Liver (tissue), 3 donors: Measurements from ENCODE around the gene INPP4B.

Experiments used
- RAD21 ChIP-seq, 2 donors: IDR thresholded peaks; 2 replicates each; pipeline ENCODE4 v1.6.1; 2016; ENCODE audit warnings: antibody characterized with exemption in 2 of 2, mild to moderate bottlenecking in 2 of 2
- TAF1 ChIP-seq: conservative IDR thresholded peaks from 2 replicates; pipeline ENCODE4 v1.6.1; 2016; ENCODE audit warnings: antibody characterized with exemption, mild to moderate bottlenecking
- YY1 ChIP-seq: IDR thresholded peaks from 2 replicates; pipeline ENCODE4 v1.6.1; 2016; ENCODE audit warnings: antibody characterized with exemption, mild to moderate bottlenecking
- TF ChIP-seq, protein P1 (sequence below): IDR thresholded peaks from 2 replicates; pipeline ENCODE4 v1.6.1; 2016; ENCODE audit warnings: antibody characterized with exemption
- TF ChIP-seq, protein P2 (sequence below): fragments of 150-350 bp; IDR thresholded peaks from 2 replicates; pipeline ENCODE4 v1.5.1; 2017; ENCODE audit warnings: improper control_type of control experiment, low read depth, low read length; ENCODE audit not compliant: missing input control
- TF ChIP-seq, protein P3 (sequence below): IDR thresholded peaks from 2 replicates; pipeline ENCODE4 v1.6.1; 2016; ENCODE audit warnings: antibody characterized with exemption, mild to moderate bottlenecking
- TF ChIP-seq, protein P4 (sequence below): IDR thresholded peaks from 2 replicates; pipeline ENCODE4 v1.6.1; 2016; ENCODE audit warnings: antibody characterized with exemption
- TF ChIP-seq, protein P5 (sequence below): IDR thresholded peaks from 2 replicates; pipeline ENCODE4 v1.6.1; 2016; ENCODE audit warnings: antibody characterized with exemption
- donor health status: healthy.
- donor health status: healthy.

DNA sequence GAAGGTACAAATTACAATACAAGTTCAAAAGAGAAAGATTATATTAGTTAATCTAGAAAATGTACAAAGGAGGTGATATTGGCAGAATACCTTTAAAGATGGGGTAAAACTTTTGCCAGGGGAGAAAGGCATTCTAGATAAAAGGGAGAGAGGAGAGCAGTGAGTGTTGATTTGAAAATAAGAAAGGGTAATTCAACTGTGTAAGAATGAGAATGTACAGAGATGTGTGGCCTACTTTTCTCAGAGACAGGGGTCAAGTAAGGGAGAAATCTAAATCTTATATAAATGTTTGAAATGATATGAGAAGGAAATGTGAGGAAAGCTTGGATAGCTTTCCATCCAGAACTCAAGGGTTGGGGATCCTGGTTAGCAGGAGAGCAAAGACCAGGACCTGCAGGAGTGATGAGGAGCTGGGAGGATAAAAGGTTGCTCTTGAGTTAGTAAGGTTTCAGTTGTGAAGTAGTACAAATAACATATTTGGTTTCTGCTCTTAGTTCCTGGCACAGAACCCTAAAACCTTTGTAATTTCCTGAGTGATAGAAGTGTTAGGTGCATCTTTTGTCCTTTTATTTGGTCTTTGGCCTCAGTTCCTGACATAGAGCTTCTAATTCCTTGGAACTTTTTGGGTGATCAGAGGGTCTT lies 489.9 kb downstream of the INPP4B start:
- TF ChIP-seq RAD21 (IDR thresholded peaks at IDR 0.05) (no peak), YY1 (no peak), TAF1 (no peak)
- TF ChIP-seq, protein P1, sequence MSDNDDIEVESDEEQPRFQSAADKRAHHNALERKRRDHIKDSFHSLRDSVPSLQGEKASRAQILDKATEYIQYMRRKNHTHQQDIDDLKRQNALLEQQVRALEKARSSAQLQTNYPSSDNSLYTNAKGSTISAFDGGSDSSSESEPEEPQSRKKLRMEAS: no peak
- TF ChIP-seq, protein P2, sequence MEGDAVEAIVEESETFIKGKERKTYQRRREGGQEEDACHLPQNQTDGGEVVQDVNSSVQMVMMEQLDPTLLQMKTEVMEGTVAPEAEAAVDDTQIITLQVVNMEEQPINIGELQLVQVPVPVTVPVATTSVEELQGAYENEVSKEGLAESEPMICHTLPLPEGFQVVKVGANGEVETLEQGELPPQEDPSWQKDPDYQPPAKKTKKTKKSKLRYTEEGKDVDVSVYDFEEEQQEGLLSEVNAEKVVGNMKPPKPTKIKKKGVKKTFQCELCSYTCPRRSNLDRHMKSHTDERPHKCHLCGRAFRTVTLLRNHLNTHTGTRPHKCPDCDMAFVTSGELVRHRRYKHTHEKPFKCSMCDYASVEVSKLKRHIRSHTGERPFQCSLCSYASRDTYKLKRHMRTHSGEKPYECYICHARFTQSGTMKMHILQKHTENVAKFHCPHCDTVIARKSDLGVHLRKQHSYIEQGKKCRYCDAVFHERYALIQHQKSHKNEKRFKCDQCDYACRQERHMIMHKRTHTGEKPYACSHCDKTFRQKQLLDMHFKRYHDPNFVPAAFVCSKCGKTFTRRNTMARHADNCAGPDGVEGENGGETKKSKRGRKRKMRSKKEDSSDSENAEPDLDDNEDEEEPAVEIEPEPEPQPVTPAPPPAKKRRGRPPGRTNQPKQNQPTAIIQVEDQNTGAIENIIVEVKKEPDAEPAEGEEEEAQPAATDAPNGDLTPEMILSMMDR: no peak
- TF ChIP-seq, protein P3, sequence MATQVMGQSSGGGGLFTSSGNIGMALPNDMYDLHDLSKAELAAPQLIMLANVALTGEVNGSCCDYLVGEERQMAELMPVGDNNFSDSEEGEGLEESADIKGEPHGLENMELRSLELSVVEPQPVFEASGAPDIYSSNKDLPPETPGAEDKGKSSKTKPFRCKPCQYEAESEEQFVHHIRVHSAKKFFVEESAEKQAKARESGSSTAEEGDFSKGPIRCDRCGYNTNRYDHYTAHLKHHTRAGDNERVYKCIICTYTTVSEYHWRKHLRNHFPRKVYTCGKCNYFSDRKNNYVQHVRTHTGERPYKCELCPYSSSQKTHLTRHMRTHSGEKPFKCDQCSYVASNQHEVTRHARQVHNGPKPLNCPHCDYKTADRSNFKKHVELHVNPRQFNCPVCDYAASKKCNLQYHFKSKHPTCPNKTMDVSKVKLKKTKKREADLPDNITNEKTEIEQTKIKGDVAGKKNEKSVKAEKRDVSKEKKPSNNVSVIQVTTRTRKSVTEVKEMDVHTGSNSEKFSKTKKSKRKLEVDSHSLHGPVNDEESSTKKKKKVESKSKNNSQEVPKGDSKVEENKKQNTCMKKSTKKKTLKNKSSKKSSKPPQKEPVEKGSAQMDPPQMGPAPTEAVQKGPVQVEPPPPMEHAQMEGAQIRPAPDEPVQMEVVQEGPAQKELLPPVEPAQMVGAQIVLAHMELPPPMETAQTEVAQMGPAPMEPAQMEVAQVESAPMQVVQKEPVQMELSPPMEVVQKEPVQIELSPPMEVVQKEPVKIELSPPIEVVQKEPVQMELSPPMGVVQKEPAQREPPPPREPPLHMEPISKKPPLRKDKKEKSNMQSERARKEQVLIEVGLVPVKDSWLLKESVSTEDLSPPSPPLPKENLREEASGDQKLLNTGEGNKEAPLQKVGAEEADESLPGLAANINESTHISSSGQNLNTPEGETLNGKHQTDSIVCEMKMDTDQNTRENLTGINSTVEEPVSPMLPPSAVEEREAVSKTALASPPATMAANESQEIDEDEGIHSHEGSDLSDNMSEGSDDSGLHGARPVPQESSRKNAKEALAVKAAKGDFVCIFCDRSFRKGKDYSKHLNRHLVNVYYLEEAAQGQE: no peak
- TF ChIP-seq, protein P4, sequence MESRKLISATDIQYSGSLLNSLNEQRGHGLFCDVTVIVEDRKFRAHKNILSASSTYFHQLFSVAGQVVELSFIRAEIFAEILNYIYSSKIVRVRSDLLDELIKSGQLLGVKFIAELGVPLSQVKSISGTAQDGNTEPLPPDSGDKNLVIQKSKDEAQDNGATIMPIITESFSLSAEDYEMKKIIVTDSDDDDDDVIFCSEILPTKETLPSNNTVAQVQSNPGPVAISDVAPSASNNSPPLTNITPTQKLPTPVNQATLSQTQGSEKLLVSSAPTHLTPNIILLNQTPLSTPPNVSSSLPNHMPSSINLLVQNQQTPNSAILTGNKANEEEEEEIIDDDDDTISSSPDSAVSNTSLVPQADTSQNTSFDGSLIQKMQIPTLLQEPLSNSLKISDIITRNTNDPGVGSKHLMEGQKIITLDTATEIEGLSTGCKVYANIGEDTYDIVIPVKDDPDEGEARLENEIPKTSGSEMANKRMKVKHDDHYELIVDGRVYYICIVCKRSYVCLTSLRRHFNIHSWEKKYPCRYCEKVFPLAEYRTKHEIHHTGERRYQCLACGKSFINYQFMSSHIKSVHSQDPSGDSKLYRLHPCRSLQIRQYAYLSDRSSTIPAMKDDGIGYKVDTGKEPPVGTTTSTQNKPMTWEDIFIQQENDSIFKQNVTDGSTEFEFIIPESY: no peak
- TF ChIP-seq, protein P5, sequence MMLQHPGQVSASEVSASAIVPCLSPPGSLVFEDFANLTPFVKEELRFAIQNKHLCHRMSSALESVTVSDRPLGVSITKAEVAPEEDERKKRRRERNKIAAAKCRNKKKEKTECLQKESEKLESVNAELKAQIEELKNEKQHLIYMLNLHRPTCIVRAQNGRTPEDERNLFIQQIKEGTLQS: no peak
